ENCODE measurements around the gene WDSUB1.

The WDSUB1 gene

DNA sequence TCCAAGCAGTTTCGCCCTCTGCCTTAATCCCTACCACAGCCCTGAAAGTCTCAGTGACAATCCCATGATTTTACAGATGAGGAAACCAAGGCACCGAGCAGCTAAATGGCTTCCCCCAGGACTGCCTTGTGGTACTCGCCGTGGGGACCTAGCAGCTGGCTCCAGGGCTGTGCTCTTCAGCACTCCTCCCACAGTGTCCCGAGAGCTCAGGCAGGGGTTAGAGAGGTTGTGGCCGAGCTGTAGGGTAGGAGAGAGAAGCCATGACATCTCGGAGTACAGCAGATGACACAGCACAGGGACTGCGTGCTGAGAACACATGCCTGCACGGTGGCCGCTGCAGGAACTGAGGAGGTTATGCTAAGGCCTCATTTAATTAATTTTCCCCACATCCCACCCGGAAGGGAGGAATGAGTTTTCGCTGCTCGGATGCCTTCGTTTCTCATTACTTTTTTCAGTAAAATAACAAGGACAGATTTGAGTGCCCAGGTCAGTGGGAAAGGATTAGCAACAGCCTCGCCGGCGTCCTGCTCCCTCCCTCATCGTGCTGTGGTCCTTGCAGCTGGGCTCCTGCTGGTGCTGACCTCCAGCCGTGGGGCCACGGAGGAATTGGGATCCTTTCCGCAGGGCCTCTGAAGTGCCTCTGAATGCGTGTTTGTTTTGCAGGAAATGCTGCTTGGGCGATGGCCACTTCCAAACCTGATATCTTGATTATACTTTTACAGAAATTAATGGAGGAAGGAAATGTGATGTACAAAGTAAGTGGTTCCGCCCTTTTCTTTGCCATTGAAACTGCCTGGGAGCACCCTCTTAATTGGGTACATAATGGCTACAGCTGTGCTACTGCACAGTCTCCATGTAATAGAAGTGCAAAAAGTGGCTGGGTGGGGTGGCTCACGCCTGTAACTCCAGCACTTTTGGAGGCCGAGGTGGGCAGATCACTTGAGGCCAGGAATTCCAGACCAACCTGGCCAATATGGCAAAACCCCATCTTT is 61.2 kb downstream of the WDSUB1 start:
- no peak overlapping the region for H3K4me3 ChIP-seq (ENCODE audit: low read depth, low read length)

DNA sequence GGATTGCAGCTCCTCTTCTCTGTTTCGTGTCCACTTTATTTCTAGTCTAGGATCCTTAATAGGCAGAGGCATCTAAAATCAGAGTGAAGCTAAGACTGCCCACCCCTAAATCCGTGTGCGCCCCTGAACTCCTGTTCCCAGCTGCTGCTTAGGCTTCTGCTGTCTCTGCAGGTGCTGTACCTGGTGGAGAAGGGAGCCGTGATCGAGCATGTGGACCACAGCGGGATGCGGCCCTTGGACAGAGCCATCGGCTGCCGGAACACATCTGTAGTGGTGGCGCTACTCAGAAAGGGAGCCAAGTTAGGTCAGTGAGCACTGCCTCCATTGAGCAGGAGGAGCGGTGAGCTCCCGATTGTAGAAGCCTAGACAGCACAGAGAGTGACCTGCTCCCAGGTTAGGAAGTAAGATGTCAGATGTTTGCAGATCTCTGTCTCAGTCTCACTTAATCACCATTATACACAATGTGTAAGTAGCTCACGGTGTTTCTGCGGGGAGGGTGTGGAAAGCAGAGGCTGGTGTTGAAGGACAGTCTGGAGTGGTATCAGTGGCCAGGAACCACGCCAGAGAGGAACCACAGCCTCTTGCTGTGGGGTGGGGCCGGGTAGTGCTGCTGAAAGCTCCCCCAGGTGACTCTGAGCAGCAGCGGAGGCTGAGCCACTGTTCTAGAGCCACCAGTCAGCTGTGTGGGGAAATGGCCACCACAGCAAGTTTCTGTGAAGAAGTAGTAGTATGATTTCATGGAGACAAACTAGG is 62.3 kb downstream of the WDSUB1 start:
- no peak overlapping the region for H3K4me3 ChIP-seq (ENCODE audit: low read depth, low read length)

DNA sequence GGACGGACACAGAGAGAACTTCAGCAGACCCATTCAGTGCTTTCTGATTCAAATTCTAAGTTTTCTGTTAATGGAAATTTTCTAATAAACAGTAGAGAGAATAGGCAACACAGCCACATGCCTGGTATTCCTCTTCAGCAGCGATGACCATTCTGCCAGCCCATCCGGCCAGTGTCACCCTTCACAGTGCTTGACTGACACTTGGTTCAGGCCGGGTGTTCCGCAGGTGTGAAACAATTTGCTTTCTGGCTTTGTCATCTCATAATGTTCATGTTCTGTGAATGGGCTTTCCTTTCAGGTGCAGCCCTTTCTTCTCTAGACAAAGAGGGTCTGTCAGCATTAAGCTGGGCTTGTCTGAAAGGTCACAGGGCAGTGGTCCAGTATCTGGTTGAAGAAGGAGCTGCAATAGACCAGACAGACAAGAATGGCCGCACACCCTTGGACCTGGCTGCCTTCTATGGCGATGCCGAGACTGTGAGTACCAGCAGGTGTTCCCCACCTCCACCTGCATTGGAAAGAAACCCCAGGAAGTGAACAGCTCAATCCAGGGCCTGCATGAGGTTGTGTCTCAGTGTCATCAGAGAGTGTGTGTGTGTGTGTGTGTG is 67.0 kb downstream of the WDSUB1 start:
- no peak overlapping the region for H3K4me3 ChIP-seq (ENCODE audit: low read depth, low read length)

DNA sequence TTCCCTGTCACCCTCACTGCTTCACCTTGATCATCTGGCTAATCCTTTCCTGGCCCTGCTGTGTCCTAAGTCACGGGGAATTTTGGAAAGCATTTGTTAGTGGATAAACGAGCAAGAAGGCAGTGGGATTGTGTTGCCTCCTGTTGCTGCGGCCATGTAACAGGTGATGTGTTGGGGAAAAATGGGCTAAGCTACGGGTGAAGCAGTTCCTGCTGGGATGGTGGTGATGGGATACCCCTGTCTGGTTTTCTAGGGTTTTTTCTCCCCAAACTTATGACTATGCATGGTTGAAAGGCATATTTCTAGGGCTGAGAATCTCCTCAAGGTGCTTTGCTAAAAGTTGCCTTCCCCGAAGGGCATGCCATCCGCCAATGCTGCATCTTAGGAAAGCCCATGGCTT is 68.1 kb downstream of the WDSUB1 start:
- H3K4me3 ChIP-seq (ENCODE audit: low read depth, low read length), result no peak overlapping the region

DNA sequence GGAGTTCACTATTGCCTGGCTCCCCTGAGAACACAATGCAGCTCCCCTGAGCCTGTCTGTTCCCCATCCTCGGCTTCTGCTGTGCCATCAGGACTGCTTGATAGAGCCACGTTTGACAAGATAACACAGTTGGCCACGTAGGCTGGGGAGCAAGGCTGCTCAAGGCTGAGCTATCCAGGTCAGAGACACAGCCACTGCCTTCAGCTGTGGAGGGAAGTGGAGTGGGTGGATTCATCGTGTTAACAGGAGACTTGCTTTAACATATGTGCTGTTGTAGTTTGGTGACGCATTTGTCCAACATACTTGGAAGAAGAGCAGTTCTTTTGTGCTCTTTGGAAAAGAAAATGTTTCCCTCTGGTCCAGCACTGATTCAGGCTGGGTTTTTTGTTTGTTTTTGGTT is 68.8 kb downstream of the WDSUB1 start:
- H3K4me3 ChIP-seq (ENCODE audit: low read depth, low read length), result no peak overlapping the region

DNA sequence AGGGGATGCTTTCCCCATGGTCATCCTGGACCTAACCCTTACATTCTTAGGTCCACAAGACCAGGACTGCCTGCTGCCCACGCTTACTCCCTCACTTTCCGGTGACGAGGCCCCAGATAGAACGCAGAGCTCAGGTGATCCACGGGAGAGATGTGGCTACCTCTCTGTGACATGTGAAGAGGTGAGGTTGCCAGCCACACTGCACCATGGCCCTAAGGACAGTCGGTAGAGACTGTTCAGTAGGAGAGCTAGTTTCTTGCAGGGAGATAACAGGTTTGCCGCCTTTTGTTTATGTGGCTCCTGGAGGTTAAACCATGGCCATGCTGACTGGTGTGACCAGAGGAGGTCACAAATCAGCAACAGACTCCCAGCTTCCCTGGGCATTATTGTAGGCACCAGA is 71.4 kb downstream of the WDSUB1 start:
- no peak overlapping the region for H3K4me3 ChIP-seq (ENCODE audit: low read depth, low read length)

DNA sequence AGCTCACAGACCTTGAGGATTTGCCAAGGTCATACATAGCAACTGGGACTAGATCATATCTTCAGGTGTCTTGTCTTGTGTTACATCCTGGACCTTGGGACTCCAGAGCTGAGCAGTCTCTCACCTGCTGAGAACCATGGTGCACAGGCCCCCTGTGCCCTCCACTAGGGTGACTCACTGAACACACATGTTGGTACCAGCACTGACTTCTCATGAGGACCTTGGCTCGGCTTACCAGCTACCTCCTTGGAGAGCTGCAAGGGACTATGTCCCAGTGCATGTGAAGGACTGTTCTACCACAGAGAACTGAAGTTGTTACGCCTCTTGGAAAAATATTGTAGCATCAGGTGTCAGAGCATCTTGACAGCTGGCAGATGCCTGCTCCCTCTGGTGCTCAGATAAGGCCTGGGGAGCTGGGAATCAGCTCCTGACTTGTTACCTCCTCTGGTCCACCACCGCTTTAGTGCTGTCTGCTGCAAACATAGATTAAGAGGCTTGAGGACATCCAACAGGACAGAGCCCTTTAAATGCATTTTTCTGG is 72.1 kb downstream of the WDSUB1 start:
- H3K4me3 ChIP-seq (ENCODE audit: low read depth, low read length), result no peak overlapping the region

DNA sequence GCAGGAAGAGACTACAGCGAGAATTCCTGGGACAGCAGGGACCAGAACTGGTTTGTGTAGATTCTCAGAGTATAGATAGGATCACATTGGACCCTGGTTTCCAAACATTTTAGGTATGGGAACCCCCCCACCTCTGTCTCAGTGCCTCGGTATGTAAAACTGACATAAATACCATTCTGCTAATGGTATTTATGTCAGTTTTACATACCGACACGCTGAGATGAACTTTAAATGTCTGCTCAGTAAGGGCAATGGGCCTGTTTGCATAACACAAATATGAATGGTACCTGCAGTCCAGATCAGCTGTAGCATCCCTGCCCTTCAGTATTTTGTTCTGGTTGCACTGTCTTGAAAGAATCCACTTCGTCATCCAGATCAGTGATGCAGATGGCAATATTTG is 73.2 kb downstream of the WDSUB1 start:
- no peak overlapping the region for H3K4me3 ChIP-seq (ENCODE audit: low read depth, low read length)

DNA sequence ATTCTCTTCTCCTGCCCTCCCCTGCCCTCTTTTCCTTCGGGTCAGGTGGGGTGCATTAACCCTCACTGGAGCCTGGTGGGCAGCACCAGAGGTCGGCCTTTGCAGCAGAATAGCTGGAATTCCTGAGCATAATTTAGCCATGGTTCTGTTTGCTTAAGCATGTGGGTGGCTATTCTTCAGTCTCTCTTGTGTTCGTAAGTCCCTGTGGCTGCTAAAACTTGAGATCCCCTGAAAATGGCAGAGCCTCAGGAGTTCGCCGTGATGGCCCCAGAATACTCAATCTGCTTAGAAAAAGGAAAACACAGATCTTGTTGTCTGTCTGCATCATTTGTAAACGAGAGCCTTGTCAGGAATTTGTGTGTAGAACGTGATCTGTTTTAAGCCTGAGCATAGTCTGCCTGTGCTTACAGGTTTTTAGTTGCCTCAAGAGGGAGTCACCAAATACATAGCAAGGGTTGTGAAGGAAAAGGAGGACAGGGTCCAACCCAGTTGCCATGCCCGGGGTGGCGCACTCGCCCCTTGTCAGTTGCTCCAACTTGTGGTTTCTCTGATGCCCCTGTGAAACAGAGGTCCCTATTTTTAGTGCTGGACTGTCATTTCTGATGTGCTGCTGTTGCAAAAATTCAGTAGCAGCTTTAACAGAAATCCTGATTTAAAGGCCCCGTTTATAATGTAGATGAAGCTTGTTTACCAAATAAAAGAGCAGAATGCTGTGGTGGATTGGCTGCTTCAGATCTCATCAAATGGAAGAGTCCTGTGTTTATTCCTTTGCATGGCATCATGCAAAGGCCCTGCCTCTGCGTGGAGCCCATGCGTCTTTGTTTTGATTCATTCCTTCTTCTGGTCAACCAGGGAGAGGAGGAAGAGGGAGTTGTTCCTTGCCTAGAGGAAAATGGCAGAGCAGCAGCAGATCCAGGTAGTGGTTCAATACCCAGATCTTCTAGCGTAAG is 74.8 kb downstream of the WDSUB1 start:
- no peak overlapping the region for H3K4me3 ChIP-seq (ENCODE audit: low read depth, low read length)

DNA sequence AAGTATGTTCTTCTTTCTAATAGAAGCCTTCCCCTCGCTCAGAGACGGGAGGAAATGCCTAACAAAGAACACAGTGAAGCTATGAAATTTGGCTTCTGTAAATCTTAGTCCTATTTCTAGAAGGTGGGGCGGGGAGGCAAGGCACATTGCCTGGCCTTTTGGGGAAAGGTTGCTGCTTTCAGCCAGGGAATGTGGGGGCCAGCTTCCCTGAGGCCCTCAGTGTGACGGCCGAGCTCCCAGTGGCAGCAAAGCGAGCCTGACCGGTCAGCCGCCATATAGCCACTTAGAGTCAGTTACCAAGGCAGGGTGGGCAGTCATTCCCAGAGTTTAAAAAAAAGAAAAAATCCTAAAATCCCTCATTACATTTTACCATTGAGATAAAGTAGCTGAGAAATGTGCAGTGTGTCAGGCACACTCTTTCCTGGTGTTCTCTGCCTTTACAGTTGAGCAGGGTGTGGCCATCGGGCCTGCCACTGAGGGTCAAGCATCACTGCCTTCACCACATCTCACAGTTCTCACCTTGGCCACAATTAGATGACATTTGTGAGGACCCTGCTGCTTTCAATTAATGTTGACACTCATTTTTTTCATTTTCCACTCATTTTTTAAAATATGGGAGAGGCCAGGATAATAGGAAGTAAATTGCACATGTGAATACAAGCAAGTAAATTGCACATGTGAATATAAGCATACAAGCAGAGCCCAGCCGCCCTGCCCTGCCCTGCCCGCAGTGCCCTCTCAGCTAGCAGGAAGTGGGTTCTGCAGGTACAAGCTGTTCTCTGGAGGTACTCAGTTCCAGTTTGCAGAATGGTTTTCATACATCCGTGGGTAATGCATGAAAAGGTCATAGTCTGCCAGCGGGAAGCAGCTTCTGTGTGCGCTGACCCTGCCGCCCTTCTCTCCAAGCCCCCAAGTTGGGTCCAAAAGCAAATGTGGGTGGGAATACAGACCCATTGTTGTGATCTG is 76.9 kb downstream of the WDSUB1 start:
- H3K4me3 ChIP-seq (ENCODE audit: low read depth, low read length), result no peak overlapping the region

DNA sequence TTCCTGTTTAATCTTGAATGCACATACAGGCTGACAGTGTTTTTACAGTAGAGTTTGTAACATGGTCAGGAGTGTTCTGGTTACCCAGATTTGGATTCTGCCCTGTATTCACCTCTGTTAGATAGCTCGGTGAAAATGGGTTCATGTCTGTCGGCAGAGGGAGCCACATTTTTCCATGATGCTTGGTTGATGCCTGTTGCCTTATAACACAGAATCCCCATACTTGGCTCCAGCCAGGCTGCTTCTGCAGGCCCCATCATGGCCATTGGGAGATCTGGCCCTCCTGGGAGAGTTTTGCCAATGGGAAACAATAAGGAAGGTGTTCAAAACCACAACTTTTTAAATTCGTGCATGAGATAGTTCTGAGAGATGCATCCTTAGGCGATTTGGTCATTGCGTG is 78.1 kb downstream of the WDSUB1 start:
- H3K4me3 ChIP-seq (ENCODE audit: low read depth, low read length), result no peak overlapping the region

DNA sequence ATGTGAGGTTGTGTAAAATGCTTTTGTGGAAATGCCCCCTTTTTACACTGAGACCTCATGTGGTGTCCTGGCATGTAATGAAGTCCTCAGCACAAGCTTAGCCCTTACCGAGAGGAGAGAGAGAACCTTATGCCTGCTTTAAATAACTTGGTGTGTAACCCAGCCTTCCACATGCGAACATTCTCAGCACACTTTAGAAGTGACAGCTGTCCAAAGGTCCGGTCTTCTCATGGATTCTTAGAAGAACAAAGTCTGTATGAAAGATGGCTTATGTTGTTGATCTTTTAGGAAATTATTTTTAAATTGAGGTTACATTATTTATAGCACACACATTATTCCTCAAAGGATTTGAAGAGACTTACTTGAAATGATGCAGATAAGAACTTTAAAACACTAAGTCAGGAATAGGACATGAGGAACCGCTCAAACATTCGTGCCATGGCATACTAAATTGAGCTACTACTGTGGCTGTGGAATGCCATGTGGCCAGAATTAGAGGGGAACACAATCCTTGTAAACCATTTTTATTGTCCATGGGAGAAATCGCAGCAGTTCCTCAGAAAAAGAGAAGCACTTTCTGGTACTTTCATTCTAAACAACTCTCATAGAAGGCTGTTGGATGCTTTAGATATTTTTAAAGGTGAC is 79.6 kb downstream of the WDSUB1 start:
- no peak overlapping the region for H3K4me3 ChIP-seq (ENCODE audit: low read depth, low read length)

DNA sequence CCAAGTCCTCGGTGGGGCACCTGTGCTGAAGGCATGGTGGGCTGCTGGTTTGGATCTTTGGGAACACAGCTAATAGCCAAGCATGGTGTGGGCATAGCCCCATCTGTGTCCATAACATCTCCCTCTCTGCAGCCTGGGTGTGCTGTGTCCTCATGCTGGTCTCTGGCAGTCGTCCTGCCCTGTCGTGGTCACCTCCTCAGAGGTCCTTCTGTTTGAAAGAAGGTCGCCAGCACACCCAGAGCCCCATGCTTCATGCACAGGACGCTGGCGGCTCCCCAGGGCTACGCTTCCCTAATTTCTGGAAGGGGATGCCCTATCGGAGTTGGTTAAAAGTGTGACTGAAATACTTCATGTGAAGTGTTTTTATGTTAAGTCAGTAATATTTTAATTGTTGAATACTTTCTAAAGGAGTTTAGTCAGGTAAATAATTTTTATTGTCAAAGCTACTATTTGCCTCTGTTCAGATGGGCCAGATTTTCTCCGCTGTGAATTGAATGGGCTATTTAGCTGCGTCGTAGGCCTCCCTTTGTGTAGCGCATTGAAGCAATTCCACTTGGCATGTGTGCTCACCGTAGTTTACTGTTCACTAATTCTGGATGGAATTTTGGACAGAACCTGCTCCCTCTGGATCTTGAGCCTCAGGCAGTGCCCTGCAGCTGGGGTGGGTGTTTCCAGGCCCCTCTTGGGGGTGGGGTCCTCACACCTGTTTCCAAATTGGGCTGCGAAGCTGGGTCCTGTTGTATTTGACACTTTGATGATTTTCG is 81.9 kb downstream of the WDSUB1 start:
- H3K4me3 ChIP-seq (ENCODE audit: low read depth, low read length), result no peak overlapping the region

DNA sequence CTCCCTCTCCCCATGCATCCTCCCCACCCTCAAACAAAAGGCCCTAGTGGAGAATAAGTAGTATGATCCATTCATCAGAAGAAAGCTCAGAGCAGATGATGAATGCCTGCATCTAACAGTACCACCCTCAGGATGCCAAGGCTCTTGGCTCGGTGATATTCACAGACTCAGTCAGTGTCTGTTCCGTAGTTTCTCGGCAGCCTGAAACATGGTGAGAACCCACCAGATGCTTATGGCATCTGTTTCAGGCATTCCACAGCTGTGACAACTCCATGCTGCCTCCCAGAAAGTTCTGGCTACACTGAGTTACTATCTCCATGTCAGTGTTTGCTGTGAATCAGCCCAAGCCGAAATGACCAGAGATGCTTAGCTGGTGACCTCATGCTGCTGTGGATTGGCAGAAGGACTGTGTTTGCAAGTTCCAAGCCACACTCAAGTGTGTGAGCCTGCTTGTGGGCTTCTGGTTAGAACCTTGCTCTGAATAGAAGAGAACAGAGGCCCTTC is 83.9 kb downstream of the WDSUB1 start:
- no peak overlapping the region for H3K4me3 ChIP-seq (ENCODE audit: low read depth, low read length)

DNA sequence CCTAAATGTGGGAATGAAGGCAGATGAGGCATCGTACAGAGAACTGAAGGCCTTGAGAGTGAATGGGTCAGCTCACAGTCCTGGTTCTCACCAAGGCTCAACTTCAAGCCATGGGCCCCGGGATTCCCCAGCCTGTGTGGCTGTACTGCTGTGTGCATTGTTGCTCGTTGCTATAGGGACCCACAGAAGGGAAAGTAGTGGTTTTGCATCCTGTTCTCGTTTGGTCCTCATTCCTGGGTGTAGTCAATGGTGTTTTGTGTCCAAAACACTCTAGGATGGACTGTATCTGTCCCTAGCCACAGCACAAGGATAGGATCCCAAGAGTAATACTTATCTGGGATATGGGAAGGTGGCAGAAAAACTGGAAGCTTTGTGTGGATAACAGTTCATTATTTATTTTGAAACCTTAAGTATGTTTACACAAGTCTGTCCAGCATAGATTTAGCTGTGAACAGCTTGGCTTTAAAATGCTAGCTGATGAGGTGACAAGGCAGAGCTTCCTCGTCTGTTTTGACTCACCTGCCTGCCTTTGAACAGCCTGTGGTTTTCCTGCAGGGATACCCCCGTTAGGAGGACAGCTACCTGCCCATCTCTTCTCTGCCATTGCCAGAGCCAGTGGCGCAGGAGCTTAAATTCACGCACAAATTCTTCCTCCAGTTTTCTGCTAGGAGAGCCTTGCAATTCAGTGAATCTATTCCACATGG is 85.0 kb downstream of the WDSUB1 start:
- no peak overlapping the region for H3K4me3 ChIP-seq (ENCODE audit: low read depth, low read length)

DNA sequence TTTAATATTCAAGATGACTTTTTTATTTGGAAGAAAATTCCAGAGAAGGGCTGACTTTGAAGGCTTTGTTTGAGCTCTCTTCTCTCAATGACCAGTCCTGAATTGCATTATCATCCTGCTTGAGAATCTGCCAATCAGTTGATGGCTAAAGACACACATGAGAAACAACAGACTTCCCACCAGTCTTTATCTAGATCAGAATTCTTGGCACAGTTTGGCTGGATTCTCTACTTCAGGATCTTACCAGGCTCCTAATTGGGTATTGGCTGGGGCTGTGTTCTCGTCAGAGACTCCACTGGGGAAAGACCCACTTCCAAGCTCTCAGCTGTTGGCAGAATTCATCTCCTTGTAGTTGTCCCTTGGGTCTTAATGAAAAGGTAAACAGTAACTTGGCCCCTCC is 86.0 kb downstream of the WDSUB1 start:
- no peak overlapping the region for H3K4me3 ChIP-seq (ENCODE audit: low read depth, low read length)

Measured in iPS-11a (cell line).